ENCODE measurements around the gene RAB17.

- TF ChIP-seq SIN3A (IDR thresholded peaks at IDR 0.05; ENCODE audit: borderline replicate concordance, insufficient read depth, low read length) (no peak), POLR2AphosphoS5 (IDR thresholded peaks at IDR 0.05; ENCODE audit: low read depth, low read length) (no peak), TAF1 (IDR thresholded peaks at IDR 0.05; ENCODE audit: borderline replicate concordance, insufficient read depth, low read length) (no peak)
Measured at GRCh38 chr2:237593596-237594320, 3.2 kb upstream of the RAB17 start.
